GM19467 (cell line): ENCODE results near the gene DDX19B.
"Not testable (repeated sequence)": the region's sequence is repeated elsewhere in the genome, so short reads cannot be mapped to it uniquely, and the experiment has no call there.

Source experiments
- ATAC-seq: cut with Tn5 transposase; IDR thresholded peaks from one replicate; pipeline ENCODE4 v1.9.1; 2021; ENCODE audit warnings: mild to moderate bottlenecking, moderate library complexity; ENCODE audit not compliant: unreplicated experiment

The DDX19B gene

GRCh38 chr16:70348991-70349390 lies 50.0 kb downstream of the DDX19B start:
- ATAC-seq, result no peak

- no peak for ATAC-seq
Observed at GRCh38 chr16:70349783-70350182, 50.8 kb downstream of the DDX19B start.

- ATAC-seq, result no peak
Observed at GRCh38 chr16:70359552-70359951, 60.6 kb downstream of the DDX19B start.

GRCh38 chr16:70364399-70364798 lies 65.4 kb downstream of the DDX19B start:
- ATAC-seq, result no peak

GRCh38 chr16:70370145-70370544 lies 71.2 kb downstream of the DDX19B start:
- not testable (repeated sequence) for ATAC-seq

GRCh38 chr16:70370924-70371323 lies 71.9 kb downstream of the DDX19B start:
- ATAC-seq, result no peak

- no peak for ATAC-seq
Observed at GRCh38 chr16:70372921-70373728, 74.1 kb downstream of the DDX19B start.

GRCh38 chr16:70374213-70374612 lies 75.2 kb downstream of the DDX19B start:
- no peak for ATAC-seq

GRCh38 chr16:70375636-70376611 lies 76.9 kb downstream of the DDX19B start:
- ATAC-seq, result no peak

- no peak for ATAC-seq
Observed at GRCh38 chr16:70377782-70378181, 78.8 kb downstream of the DDX19B start.

- ATAC-seq, result no peak
Observed at GRCh38 chr16:70378869-70379493, 80.0 kb downstream of the DDX19B start.

- peak; percentile 5 for ATAC-seq
Observed at GRCh38 chr16:70380248-70380918, 81.4 kb downstream of the DDX19B start.

GRCh38 chr16:70380919-70381603 lies 82.1 kb downstream of the DDX19B start:
- peak; percentile 94 for ATAC-seq

GRCh38 chr16:70381604-70382342 lies 82.8 kb downstream of the DDX19B start:
- no peak for ATAC-seq

- no peak for ATAC-seq
Observed at GRCh38 chr16:70383421-70383960, 84.5 kb downstream of the DDX19B start.
